ENCODE results near the gene CHN1.

Gene CHN1

GRCh38 chr2:174840436-174840835 is 164.7 kb downstream of the CHN1 start:
- TF ChIP-seq, protein P1, sequence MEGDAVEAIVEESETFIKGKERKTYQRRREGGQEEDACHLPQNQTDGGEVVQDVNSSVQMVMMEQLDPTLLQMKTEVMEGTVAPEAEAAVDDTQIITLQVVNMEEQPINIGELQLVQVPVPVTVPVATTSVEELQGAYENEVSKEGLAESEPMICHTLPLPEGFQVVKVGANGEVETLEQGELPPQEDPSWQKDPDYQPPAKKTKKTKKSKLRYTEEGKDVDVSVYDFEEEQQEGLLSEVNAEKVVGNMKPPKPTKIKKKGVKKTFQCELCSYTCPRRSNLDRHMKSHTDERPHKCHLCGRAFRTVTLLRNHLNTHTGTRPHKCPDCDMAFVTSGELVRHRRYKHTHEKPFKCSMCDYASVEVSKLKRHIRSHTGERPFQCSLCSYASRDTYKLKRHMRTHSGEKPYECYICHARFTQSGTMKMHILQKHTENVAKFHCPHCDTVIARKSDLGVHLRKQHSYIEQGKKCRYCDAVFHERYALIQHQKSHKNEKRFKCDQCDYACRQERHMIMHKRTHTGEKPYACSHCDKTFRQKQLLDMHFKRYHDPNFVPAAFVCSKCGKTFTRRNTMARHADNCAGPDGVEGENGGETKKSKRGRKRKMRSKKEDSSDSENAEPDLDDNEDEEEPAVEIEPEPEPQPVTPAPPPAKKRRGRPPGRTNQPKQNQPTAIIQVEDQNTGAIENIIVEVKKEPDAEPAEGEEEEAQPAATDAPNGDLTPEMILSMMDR (conservative IDR thresholded peaks at IDR 0.05; ENCODE audit: low read depth, low read length): no peak
- DNase-seq (ENCODE audit: low read depth): peak; percentile 85
- H3K4me3 ChIP-seq (ENCODE audit: low read depth, low read length): no peak overlapping the region

DNA sequence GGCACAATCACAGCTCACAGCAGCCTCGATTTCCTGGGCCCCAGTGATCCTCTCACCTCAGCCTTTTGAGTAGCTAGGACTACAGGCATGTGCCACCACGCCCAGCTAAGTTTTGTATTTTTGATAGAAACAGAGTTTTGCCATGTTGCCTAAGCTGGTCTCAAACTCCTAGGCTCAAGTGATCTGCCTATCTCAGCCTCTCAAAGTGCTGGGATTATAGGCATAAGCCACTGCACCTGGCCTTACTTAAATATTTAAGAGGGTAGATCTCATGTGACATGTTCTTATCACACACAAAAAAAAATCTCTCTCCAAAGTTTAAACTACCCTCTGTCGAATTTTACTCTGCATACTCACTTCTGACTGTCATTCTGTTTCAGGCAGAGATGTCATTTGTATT is 165.5 kb downstream of the CHN1 start:
- TF ChIP-seq, protein P1 (conservative IDR thresholded peaks at IDR 0.05; ENCODE audit: low read depth, low read length): no peak
- no peak for DNase-seq (ENCODE audit: low read depth)
- H3K4me3 ChIP-seq (ENCODE audit: low read depth, low read length): no peak overlapping the region

DNA sequence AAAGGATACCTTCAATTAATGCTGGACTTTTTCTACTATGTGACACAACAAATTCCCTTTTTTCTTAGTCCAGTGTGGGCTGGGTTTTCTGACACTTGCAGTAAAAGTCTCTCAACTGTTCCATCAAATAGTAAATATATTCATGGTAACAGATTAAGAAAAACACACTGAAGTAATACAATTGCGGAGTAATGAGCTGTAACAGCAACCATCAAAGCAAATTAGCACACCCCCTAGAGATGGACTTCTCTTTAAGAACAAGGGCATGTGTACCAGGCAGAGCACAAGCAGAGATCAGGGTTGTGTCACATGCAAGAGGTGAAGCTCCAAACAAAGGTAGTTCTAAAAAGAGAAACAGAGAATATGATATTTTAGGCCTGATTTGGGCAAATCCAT is 168.2 kb downstream of the CHN1 start:
- no peak overlapping the region for H3K4me3 ChIP-seq (ENCODE audit: low read depth, low read length)

GRCh38 chr2:174836377-174836994 is 168.7 kb downstream of the CHN1 start:
- TF ChIP-seq, protein P1 (conservative IDR thresholded peaks at IDR 0.05; ENCODE audit: low read depth, low read length): no peak
- H3K4me3 ChIP-seq (ENCODE audit: low read depth, low read length): no peak overlapping the region
- peak; percentile 96 for DNase-seq (ENCODE audit: low read depth)

More for the DNA sequence above, 168.2 kb downstream of the CHN1 start:
- no peak for DNase-seq (ENCODE audit: low read depth)
- TF ChIP-seq, protein P1 (conservative IDR thresholded peaks at IDR 0.05; ENCODE audit: low read depth, low read length): peak; percentile 3

DNA sequence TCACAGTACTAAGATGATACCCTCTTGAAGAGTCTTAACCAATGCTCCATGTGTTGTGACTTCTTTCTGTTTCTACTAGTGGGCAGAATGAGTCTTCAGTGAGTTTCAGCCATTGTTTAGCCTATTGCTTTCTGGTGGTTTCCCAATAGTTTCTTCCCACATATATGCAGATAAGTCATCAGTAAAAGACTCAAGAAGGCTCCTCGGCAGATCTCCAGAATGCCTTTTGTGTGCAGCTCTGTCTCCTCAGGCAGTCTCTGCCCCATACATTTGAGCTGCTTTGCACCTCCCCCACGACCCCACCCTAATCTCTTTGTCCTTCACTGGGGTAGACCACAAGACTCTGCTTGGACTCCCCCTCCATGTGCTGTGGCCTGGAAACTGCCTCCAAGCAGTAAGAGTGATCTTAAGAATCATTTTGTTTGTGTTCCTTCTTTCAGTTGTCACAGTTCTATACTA is 169.4 kb downstream of the CHN1 start:
- peak; percentile 93 for DNase-seq (ENCODE audit: low read depth)
- TF ChIP-seq, protein P1 (conservative IDR thresholded peaks at IDR 0.05; ENCODE audit: low read depth, low read length): no peak
- H3K4me3 ChIP-seq (ENCODE audit: low read depth, low read length): no peak overlapping the region

GRCh38 chr2:174833737-174834136 is 171.4 kb downstream of the CHN1 start:
- H3K4me3 ChIP-seq (ENCODE audit: low read depth, low read length): no peak overlapping the region
- DNase-seq (ENCODE audit: low read depth): no peak
- TF ChIP-seq, protein P1 (conservative IDR thresholded peaks at IDR 0.05; ENCODE audit: low read depth, low read length): no peak

GRCh38 chr2:174830561-174830960 is 174.6 kb downstream of the CHN1 start:
- H3K4me3 ChIP-seq (ENCODE audit: low read depth, low read length): no peak overlapping the region
- no peak for DNase-seq (ENCODE audit: low read depth)
- TF ChIP-seq, protein P1 (conservative IDR thresholded peaks at IDR 0.05; ENCODE audit: low read depth, low read length): no peak
